Muscle of back (tissue), 11 donors: ENCODE measurements around the gene GPR161. TPM values are rescaled to one million over a fixed set of nuclear protein-coding genes. Genes with fewer than 3 reads are reported as not detected.
"Not testable (repeated sequence)": the region's sequence is repeated elsewhere in the genome, so short reads cannot be mapped to it uniquely, and the experiment has no call there.

Source experiments
- DNase-seq, 3 donors: peaks; one replicate each; pipeline versions ENCODE4 v3.0.0 to v3.0.0-alpha.2; 2013
- polyA plus RNA-seq, 10 donors: library from polyadenylated mRNA; unstranded; fragments of 120-200 nt; gene quantifications; one replicate each; pipeline ENCODE4 v1.2.1, GENCODE V29; 2013; ENCODE audit not compliant: insufficient read length in 10 of 10

The GPR161 gene
- polyA plus RNA-seq, 10 donors = 10.4 to 18.2 (median 11.9) TPM

GRCh38 chr1:168088511-168089325 lies 48.0 kb downstream of the GPR161 start:
- no peak for DNase-seq

GRCh38 chr1:168087696-168088095 lies 49.0 kb downstream of the GPR161 start:
- DNase-seq = no peak

GRCh38 chr1:168086438-168086837 lies 50.3 kb downstream of the GPR161 start:
- no peak for DNase-seq

- DNase-seq = peak in 2 of 3 donors; percentile 63 to 85
These were observed 51.3 kb downstream of the GPR161 start for GRCh38 chr1:168085401-168085872.

- peak in 2 of 3 donors; percentile 63 to 79 for DNase-seq
These were observed 52.1 kb downstream of the GPR161 start for GRCh38 chr1:168084396-168085231.

- no peak for DNase-seq
These were observed 53.0 kb downstream of the GPR161 start for GRCh38 chr1:168083456-168084325.

GRCh38 chr1:168082008-168082876 lies 54.5 kb downstream of the GPR161 start:
- peak; percentile 53 to 81 (median 61) for DNase-seq

GRCh38 chr1:168081373-168082007 lies 55.2 kb downstream of the GPR161 start:
- DNase-seq = peak in 1 of 3 donors; percentile 31

- DNase-seq = peak in 1 of 3 donors; percentile 37
These were observed 57.0 kb downstream of the GPR161 start for GRCh38 chr1:168079761-168080160.

- no peak for DNase-seq
These were observed 67.3 kb downstream of the GPR161 start for GRCh38 chr1:168069384-168069783.

- no peak for DNase-seq
These were observed 71.2 kb downstream of the GPR161 start for GRCh38 chr1:168065506-168065905.

- DNase-seq = no peak
These were observed 72.5 kb downstream of the GPR161 start for GRCh38 chr1:168064216-168064615.

GRCh38 chr1:168057921-168058320 lies 78.8 kb downstream of the GPR161 start:
- no peak for DNase-seq

- no peak for DNase-seq
These were observed 79.4 kb downstream of the GPR161 start for GRCh38 chr1:168057355-168057754.

GRCh38 chr1:168056152-168056551 lies 80.6 kb downstream of the GPR161 start:
- DNase-seq = not testable (repeated sequence)

- DNase-seq = no peak
These were observed 82.6 kb downstream of the GPR161 start for GRCh38 chr1:168054117-168054516.

GRCh38 chr1:168053681-168054080 lies 83.0 kb downstream of the GPR161 start:
- DNase-seq = no peak

- DNase-seq = no peak
These were observed 85.8 kb downstream of the GPR161 start for GRCh38 chr1:168050880-168051279.

- DNase-seq = no peak
These were observed 86.4 kb downstream of the GPR161 start for GRCh38 chr1:168050307-168050706.

GRCh38 chr1:168045311-168045710 lies 91.4 kb downstream of the GPR161 start:
- DNase-seq = no peak
